NCI-H2196 (cell line): ENCODE measurements around the gene PLBD2.

Source experiments
- DNase-seq: peaks from one replicate; lab custom pipeline; 2025; ENCODE audit not compliant: unreplicated experiment; lab: John Stamatoyannopoulos, UW

PLBD2 gene

GRCh38 chr12:113395119-113395518 lies 36.7 kb downstream of the PLBD2 start:
- DNase-seq: no peak

DNA sequence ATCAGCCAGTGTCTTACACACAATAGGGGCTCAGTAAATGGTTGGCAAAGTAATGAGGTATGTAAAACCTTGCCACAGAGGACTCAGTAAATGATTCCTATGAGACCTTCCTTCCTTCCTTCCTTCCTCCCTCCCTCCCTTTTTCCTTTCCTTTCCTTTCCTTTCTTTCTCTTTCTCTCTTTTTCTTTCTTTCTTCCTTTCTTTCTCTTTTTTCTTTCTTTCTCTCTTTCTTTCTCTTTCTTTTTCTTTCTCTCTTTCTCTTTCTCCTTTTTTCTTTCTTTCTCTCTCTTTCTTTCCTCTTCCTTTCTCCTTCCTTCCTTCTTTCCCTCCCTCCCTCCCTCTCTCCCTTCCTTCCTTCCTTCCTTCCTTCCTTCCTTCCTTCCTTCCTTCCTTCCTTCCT lies 37.8 kb downstream of the PLBD2 start:
- no peak for DNase-seq

DNA sequence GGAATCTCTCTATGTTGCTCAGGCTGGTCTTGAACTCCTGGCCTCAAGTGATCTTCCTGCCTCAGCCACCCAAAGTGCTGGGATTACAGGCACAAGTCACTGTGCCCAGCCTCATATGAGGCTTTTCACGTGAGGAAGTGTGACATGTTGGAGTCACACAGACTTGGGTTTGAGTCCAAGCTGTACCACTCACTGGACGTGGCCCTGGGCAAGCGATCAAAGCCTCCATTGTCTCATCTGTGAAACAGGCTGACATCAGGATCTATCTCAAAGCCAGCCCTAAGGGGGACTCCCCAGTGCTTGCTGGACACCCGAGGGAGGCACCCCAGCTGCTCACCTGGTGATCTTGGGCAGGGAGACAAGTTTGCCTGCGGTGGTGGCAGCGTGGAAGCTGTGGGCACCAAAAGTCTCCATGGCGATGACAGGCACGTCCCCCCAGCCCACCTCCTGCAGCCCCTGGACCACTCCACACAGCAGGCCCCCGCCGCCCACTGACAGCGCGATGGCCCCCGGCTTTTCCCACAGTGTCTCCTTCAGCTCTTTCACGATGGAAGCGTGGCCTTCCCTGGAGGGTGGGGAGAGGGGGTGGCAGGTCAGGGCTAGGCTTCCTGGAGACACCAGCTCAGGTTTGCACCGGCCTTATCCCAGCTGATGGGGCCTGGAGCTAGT lies 38.6 kb downstream of the PLBD2 start:
- DNase-seq: no peak

- no peak for DNase-seq
Observed at GRCh38 chr12:113397497-113398197, 39.3 kb downstream of the PLBD2 start.

DNA sequence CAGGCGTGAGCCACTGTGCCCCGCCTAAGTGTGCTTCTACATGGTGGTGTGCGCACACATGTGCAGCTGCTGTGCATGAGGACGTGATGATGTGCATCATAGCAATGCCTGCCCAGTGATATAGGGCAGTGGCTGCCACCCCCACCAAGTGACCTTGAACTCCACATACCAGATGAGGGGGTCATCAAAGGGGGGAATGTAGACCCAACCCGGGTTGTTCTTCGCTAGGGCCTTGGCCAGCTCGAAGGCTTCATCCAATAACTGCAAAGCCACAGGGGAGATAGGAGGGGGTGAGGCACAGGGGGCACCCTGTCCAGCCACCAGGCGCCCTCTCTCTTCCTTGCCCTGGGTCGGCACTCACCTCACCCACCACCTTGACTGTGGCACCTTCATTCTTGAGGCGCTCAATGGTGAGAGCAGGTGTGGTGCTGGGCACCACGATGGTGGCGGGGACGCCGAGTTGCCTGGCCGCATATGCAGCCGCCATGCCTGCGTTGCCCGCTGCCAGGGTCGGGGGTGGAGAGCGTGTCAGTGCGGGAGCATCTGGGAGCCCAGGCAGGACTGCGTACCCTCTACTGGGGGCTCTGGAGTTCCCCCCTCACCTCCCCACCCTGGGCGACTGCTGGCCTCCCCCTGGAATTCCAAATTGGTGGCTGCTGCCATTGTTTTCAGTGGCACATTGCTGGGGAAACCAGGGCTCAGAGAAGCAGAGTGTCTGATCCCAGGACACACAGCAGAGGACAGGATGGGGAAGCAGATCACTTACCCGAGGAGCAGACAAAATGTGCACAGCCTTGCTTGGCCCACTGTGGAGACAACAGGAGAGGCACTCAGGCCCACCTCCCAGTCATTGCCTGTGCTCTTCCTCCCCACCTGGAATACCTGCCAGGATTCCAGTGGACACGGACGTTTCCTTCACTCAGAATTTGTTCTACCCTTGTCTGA lies 40.2 kb downstream of the PLBD2 start:
- no peak for DNase-seq

DNA sequence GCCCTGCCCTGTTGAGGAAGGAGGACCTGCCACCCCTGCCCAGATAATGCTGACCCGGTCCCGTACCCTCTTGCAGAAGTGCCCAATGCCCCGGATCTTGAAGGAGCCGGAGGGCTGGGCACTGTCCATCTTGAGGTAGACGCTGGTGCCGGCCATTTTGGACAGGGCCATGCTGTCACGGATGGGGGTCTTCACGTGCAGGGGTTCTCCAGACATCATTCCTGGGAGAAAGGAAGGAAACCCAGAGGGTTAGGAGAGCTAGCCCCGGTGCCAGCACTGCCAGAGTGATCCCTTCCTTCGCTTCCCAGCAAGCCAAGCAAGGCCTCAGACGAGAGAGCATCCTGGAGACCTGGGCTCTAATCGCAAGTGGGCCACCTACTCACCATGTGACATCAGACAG lies 41.1 kb downstream of the PLBD2 start:
- DNase-seq: no peak

DNA sequence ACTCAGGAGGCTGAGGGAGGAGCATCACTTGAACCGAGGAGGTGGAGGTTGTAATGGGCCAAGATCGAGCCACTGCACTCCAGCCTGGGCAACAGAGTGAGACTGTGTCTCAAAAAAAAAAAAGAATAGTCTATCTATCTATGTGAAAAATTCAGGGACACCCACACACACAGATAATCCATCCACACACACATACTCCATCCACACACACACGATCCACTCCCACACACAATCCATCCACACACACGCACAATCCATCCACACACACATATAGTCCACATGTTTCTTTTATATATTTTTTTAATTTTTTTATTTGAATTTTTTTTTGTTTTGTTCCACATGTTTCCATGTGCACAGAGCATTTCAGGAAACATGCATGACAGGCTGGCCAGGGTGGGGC lies 42.0 kb downstream of the PLBD2 start:
- no peak for DNase-seq

- DNase-seq: no peak
Observed at GRCh38 chr12:113401066-113402000, 42.9 kb downstream of the PLBD2 start.

GRCh38 chr12:113402586-113403260 lies 44.3 kb downstream of the PLBD2 start:
- DNase-seq: no peak

DNA sequence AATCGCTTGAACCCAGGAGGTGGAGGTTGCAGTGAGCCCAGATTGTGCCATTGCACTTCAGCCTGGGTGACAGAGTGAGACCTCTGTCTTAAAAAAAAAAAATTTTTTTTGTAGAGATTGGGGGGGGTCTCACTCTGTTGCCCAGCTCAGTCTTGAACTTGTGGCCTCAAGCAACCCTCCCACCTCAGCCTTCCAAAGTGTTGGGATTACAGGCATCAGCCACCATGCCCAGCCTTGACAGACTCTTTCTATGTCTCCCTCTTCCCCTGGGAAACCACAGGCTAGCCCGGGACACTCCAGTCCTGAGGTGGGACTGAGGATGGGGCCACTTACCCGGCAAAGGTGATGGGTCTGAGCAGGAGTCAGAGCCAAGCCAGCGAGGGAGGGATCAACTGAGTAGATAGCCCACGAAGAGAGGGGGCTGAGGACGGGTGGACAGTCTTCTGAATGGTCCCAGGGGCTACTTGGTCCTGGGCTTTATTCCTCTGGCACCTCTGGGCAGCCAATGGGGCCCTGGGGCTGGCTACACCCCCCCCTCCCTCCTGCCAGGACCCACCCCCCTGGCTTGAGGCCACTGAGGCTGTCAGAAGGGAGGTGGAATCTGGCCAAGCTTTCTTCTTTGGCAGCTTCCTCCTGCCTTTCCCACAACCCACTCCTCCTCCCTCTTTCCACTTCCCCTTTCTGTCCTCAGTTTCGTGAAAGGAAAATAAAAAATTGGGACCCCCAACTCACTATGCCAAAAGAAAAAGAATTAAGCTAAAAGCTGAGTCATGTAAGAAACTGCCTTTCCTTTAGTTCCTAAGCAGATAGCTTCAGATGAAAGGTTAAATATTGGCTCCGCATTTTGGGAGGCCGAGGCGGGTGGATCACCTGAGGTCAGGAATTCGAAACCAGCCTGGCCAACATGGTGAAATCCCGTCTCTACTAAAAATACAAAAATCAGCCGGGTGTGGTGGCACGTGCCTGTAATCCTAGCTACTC lies 45.3 kb downstream of the PLBD2 start, which contains the start of gene SDS:
TSS of gene SDS (minus strand) at position 453 of the 981 bp plus-strand sequence. CDS start 4,179 bp downstream, outside the sequence.
- DNase-seq: peak; percentile 37

GRCh38 chr12:113405694-113406093 lies 47.3 kb downstream of the PLBD2 start:
- no peak for DNase-seq

DNA sequence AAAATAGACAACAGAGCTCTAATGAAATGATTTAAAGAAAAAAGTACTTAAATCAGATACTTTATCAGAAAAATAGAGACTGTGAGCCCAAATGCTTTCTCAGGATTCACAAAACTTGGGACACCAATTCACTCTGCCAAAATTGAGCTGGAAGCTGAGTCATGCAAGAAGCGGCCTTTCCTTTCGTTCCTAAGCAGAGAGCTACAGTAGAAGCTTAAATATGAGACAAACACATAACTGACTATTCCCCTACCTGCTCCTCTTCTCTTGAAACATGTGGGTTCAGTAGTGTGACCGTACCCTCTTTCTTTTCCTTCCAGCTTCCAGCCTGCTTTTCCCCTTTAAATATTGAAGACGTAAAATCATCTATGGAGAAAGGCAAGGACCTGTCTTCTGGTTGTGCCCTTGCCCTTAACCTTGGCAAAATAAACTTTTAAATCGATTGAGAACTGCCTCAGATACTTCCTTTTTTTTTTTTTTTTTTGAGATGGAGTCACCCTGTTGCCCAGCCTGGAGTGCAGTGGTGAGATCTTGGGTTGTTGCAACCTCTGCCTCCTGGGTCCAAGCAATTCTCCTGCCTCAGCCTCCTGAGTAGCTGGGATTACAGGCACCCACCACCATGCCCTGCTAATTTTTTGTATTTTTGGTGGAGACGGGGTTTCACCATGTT lies 49.7 kb downstream of the PLBD2 start:
- no peak for DNase-seq

DNA sequence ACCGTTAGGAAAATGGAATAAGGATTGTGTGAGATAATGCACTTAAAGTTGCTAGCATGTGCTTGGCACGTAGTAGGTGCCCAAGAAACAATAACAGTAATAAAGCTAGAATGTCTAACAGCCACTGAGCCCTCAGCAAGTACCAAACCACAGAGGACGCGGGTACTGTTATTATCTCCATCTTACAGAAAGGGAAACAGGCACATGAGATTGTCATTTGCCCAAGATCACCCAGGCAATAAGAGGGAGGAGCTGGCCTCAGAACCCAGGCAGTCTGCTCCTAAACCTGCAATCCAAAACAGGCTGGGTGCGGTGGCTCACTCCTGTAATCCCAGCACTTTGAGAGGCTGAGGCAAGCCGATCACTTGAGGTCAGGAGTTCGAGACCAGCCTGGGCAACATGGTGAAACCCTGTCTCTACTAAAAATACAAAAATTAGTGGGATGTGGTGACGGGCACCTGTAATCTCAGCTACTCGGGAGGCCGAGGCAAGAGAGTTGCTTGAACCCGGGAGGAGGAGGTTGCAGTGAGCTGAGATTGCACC lies 50.4 kb downstream of the PLBD2 start:
- no peak for DNase-seq

DNA sequence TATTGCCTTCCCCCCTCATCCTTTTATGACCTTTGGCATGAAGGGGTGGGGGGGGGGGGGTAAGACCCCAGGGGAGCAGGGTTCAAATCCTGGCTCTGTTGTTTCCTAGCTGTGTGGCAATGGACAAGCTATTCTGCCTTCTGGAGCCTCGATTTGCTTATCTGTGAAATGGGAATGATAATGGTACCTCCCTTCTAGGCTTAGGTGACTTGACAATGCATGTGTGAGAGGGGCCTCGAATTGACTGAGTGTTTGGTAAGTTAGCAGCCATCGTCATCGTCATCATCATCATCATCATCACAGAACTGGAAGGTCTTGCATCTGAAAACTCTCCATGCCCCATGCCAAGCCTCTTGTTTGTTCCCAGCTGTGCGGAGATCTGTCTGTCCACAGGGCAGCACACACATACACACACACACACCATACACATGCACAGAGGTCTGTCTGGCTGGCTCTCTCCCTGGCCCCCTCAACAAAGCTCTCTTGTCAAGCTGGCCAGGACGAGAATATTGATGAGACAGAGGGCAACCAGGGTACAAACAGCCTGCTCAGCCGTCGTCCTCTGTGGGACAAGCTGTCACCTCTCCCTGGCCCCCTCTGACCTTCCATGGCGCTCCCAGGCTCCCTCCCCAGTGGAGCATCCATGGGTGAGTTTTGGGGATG lies 51.2 kb downstream of the PLBD2 start:
- no peak for DNase-seq

- DNase-seq: peak; percentile 26
Observed at GRCh38 chr12:113413488-113413939, 55.1 kb downstream of the PLBD2 start.

DNA sequence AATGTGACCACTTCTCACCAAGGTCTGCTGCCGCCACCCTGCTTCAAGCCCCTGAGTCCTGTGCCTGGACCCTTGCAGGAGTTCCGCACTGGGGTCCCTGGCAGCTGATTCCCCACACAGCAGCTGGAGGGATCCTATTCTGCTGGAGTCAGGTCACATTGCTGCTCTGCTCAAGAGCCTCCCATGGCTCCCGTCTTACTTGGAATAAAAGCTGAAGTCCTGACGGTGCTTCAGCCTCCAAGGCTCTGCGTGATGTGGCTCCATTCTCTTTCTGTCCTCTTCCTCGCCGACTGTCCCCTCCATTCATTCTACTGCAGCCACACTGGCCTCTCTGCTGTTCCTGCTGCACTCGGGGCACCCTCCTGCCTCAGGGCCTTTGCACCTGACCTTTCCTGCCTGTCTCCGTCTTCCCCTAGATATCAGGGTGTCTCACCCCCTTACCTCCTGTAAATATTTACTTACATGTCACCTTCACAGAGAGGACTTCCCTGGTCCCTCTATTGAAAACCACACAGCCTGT lies 56.2 kb downstream of the PLBD2 start:
- no peak for DNase-seq
